HEK293 (cell line): ENCODE measurements around the gene MKNK2.

ENCODE experiments used
- BCL11B ChIP-seq: fragments of 450-650 bp; formaldehyde crosslinking; IDR thresholded peaks from 2 replicates; pipeline ENCODE4 v1.5.1; 2016; ENCODE audit warnings: low read depth, missing biosample characterization, missing genetic modification characterization
- IKZF3 ChIP-seq: fragments of 450-650 bp; IDR thresholded peaks from 2 replicates; pipeline ENCODE4 v1.5.0; 2018; ENCODE audit warnings: missing biosample characterization, mild to moderate bottlenecking, missing genetic modification characterization, moderate library complexity
- KLF17 ChIP-seq: fragments of 450-650 bp; formaldehyde crosslinking; IDR thresholded peaks from 2 replicates; pipeline ENCODE4 v1.5.1; 2016; ENCODE audit warnings: missing biosample characterization, missing genetic modification characterization
- REPIN1 ChIP-seq: fragments of 450-650 bp; formaldehyde crosslinking; IDR thresholded peaks from 2 replicates; pipeline ENCODE4 v1.5.1; 2017; ENCODE audit warnings: missing biosample characterization, missing genetic modification characterization, low read depth
- YY1 ChIP-seq: fragments of 450-650 bp; formaldehyde crosslinking; IDR thresholded peaks from 2 replicates; pipeline ENCODE4 v1.5.1; 2018; ENCODE audit warnings: missing biosample characterization, missing genetic modification characterization
- ZBTB1 ChIP-seq: fragments of 450-650 bp; formaldehyde crosslinking; IDR thresholded peaks from 2 replicates; pipeline ENCODE4 v1.5.1; 2016; ENCODE audit warnings: missing biosample characterization, missing genetic modification characterization
- ZBTB20 ChIP-seq: fragments of 450-650 bp; formaldehyde crosslinking; IDR thresholded peaks from 2 replicates; pipeline ENCODE4 v1.5.1; 2016; ENCODE audit warnings: missing biosample characterization, missing genetic modification characterization
- ZBTB26 ChIP-seq: fragments of 450-650 bp; formaldehyde crosslinking; optimal IDR thresholded peaks from 2 replicates; pipeline ENCODE3; 2016; ENCODE audit warnings: missing biosample characterization, mild to moderate bottlenecking, missing genetic modification characterization
- ZFHX2 ChIP-seq: fragments of 450-650 bp; formaldehyde crosslinking; conservative IDR thresholded peaks from 2 replicates; pipeline ENCODE4 v1.5.1; 2016; ENCODE audit warnings: missing biosample characterization, missing genetic modification characterization
- ZFP69B ChIP-seq: fragments of 450-650 bp; formaldehyde crosslinking; IDR thresholded peaks from 2 replicates; pipeline ENCODE4 v1.5.1; 2016; ENCODE audit warnings: missing biosample characterization, missing genetic modification characterization
- ZNF16 ChIP-seq: fragments of 450-650 bp; formaldehyde crosslinking; IDR thresholded peaks from 2 replicates; pipeline ENCODE4 v1.5.1; 2016; ENCODE audit warnings: low read depth, missing biosample characterization, missing genetic modification characterization
- ZNF2 ChIP-seq: fragments of 450-650 bp; formaldehyde crosslinking; IDR thresholded peaks from 2 replicates; pipeline ENCODE4 v1.5.1; 2016; ENCODE audit warnings: missing biosample characterization, missing genetic modification characterization
- ZNF302 ChIP-seq: fragments of 450-650 bp; formaldehyde crosslinking; IDR thresholded peaks from 2 replicates; pipeline ENCODE4 v1.5.1; 2016; ENCODE audit warnings: missing biosample characterization, missing genetic modification characterization, low read depth
- ZNF335 ChIP-seq: fragments of 450-650 bp; formaldehyde crosslinking; conservative IDR thresholded peaks from 2 replicates; pipeline ENCODE4 v1.5.1; 2016; ENCODE audit warnings: missing biosample characterization, missing genetic modification characterization
- ZNF391 ChIP-seq: fragments of 450-650 bp; formaldehyde crosslinking; IDR thresholded peaks from 2 replicates; pipeline ENCODE4 v1.5.1; 2016; ENCODE audit warnings: low read depth, missing biosample characterization, missing genetic modification characterization, borderline replicate concordance
- ZNF423 ChIP-seq: fragments of 450-650 bp; formaldehyde crosslinking; IDR thresholded peaks from 2 replicates; pipeline ENCODE4 v1.5.1; 2016; ENCODE audit warnings: missing biosample characterization, missing genetic modification characterization
- ZNF449 ChIP-seq: fragments of 450-650 bp; formaldehyde crosslinking; IDR thresholded peaks from 2 replicates; pipeline ENCODE4 v1.5.1; 2017; ENCODE audit warnings: missing biosample characterization, mild to moderate bottlenecking, missing genetic modification characterization, moderate library complexity
- ZNF521 ChIP-seq: fragments of 450-650 bp; formaldehyde crosslinking; IDR thresholded peaks from 2 replicates; pipeline ENCODE4 v1.5.1; 2017; ENCODE audit warnings: missing biosample characterization, mild to moderate bottlenecking, missing genetic modification characterization
- ZNF561 ChIP-seq: fragments of 450-650 bp; IDR thresholded peaks from 2 replicates; pipeline ENCODE4 v1.5.1; 2018; ENCODE audit warnings: missing biosample characterization, missing genetic modification characterization, borderline replicate concordance
- ZNF585B ChIP-seq: fragments of 450-650 bp; formaldehyde crosslinking; IDR thresholded peaks from 2 replicates; pipeline ENCODE4 v1.5.1; 2016; ENCODE audit warnings: missing biosample characterization, missing genetic modification characterization
- ZNF596 ChIP-seq: fragments of 450-650 bp; IDR thresholded peaks from 2 replicates; pipeline ENCODE4 v1.5.0; 2018; ENCODE audit warnings: missing biosample characterization, mild to moderate bottlenecking, missing genetic modification characterization, moderate library complexity
- ZNF610 ChIP-seq: fragments of 450-650 bp; formaldehyde crosslinking; IDR thresholded peaks from 2 replicates; pipeline ENCODE4 v1.5.1; 2016; ENCODE audit warnings: missing biosample characterization, missing genetic modification characterization, borderline replicate concordance
- ZNF654 ChIP-seq: fragments of 450-650 bp; formaldehyde crosslinking; IDR thresholded peaks from 2 replicates; pipeline ENCODE4 v1.5.1; 2016; ENCODE audit warnings: low read depth, missing biosample characterization, missing genetic modification characterization
- TF ChIP-seq, protein P1 (sequence below): fragments of 450-650 bp; formaldehyde crosslinking; IDR thresholded peaks from 2 replicates; pipeline ENCODE4 v1.5.0; 2017; ENCODE audit warnings: missing biosample characterization, missing genetic modification characterization, borderline replicate concordance
- TF ChIP-seq, protein P2 (sequence below): fragments of 450-650 bp; formaldehyde crosslinking; IDR thresholded peaks from 2 replicates; pipeline ENCODE4 v1.5.1; 2016; ENCODE audit warnings: missing biosample characterization, missing genetic modification characterization, borderline replicate concordance
- TF ChIP-seq, protein P3 (sequence below): fragments of 450-650 bp; formaldehyde crosslinking; IDR thresholded peaks from 2 replicates; pipeline ENCODE4 v1.5.1; 2016; ENCODE audit warnings: missing biosample characterization, missing genetic modification characterization
- TF ChIP-seq, protein P4 (sequence below): fragments of 450-650 bp; formaldehyde crosslinking; IDR thresholded peaks from 2 replicates; pipeline ENCODE4 v1.5.1; 2016; ENCODE audit warnings: missing biosample characterization, missing genetic modification characterization

The MKNK2 gene

DNA sequence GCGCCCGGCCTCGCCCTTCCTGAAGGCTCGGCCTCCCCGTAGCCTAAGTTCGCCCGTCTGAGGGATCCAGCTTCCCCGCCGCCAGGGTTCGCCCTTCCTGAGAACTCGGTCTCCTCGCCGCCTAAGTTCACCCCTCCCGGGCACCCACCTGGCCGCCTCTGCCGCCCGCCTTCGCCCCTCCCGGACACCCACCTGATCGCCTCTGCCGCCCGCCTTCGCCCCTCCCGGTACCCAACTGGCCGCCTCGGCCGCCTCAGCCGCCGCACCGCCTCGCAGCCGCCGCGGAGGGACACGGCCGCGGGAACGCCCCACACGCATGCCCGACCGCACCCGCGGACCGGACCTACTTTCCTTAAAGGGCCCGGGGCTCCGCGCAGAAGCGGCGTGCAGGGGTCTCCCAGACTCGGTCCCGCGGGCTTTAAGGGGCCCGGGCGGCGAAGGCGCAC is 45.0 kb upstream of the MKNK2 start, which contains the start of gene MOB3A (continued):
- TF ChIP-seq IKZF3 (tag by site-specific recombination) (no peak), REPIN1 (tag by site-specific recombination) (peak; percentile 27; the same call in 1 of the 2 replicates), ZNF335 (tag by site-specific recombination) (peak; percentile 89), ZBTB20 (peak; percentile 78), ZFHX2 (peak; percentile 98), ZBTB26 (tag by site-specific recombination) (peak; percentile 94), ZNF423 (tag by site-specific recombination) (no peak), ZNF561 (tag by site-specific recombination) (peak; percentile 96; the same call in 1 of the 2 replicates), ZNF449 (peak; percentile 67), ZNF302 (tag by site-specific recombination) (no peak), BCL11B (peak; percentile 70; the same call in 1 of the 2 replicates), ZNF585B (tag by site-specific recombination) (no peak), ZBTB1 (peak; percentile 85; the same call in 1 of the 2 replicates), ZNF2 (tag by site-specific recombination) (peak; percentile 69; the same call in 1 of the 2 replicates), ZNF610 (tag by site-specific recombination) (no peak; the same call in none of the 2 replicates), ZFP69B (tag by site-specific recombination) (peak; percentile 97), ZNF391 (tag by site-specific recombination) (peak; percentile 94), ZNF596 (tag by site-specific recombination) (0 out of 2 replicates have a peak, but pooled peaks have one; percentile 31), KLF17 (peak; percentile 87; the same call in 1 of the 2 replicates), YY1 (tag by site-specific recombination) (peak; percentile 56; the same call in 1 of the 2 replicates), ZNF521 (tag by site-specific recombination) (no peak), ZNF16 (tag by site-specific recombination) (no peak), ZNF654 (tag by site-specific recombination) (no peak)
- TF ChIP-seq, protein P1, sequence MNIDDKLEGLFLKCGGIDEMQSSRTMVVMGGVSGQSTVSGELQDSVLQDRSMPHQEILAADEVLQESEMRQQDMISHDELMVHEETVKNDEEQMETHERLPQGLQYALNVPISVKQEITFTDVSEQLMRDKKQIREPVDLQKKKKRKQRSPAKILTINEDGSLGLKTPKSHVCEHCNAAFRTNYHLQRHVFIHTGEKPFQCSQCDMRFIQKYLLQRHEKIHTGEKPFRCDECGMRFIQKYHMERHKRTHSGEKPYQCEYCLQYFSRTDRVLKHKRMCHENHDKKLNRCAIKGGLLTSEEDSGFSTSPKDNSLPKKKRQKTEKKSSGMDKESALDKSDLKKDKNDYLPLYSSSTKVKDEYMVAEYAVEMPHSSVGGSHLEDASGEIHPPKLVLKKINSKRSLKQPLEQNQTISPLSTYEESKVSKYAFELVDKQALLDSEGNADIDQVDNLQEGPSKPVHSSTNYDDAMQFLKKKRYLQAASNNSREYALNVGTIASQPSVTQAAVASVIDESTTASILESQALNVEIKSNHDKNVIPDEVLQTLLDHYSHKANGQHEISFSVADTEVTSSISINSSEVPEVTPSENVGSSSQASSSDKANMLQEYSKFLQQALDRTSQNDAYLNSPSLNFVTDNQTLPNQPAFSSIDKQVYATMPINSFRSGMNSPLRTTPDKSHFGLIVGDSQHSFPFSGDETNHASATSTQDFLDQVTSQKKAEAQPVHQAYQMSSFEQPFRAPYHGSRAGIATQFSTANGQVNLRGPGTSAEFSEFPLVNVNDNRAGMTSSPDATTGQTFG (tag by site-specific recombination), result peak; percentile 39; the same call in 1 of the 2 replicates
- TF ChIP-seq, protein P2, sequence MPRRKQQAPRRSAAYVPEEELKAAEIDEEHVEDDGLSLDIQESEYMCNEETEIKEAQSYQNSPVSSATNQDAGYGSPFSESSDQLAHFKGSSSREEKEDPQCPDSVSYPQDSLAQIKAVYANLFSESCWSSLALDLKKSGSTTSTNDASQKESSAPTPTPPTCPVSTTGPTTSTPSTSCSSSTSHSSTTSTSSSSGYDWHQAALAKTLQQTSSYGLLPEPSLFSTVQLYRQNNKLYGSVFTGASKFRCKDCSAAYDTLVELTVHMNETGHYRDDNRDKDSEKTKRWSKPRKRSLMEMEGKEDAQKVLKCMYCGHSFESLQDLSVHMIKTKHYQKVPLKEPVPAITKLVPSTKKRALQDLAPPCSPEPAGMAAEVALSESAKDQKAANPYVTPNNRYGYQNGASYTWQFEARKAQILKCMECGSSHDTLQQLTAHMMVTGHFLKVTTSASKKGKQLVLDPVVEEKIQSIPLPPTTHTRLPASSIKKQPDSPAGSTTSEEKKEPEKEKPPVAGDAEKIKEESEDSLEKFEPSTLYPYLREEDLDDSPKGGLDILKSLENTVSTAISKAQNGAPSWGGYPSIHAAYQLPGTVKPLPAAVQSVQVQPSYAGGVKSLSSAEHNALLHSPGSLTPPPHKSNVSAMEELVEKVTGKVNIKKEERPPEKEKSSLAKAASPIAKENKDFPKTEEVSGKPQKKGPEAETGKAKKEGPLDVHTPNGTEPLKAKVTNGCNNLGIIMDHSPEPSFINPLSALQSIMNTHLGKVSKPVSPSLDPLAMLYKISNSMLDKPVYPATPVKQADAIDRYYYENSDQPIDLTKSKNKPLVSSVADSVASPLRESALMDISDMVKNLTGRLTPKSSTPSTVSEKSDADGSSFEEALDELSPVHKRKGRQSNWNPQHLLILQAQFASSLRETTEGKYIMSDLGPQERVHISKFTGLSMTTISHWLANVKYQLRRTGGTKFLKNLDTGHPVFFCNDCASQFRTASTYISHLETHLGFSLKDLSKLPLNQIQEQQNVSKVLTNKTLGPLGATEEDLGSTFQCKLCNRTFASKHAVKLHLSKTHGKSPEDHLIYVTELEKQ (tag by site-specific recombination), result peak; percentile 45; the same call in 1 of the 2 replicates
- TF ChIP-seq, protein P3, sequence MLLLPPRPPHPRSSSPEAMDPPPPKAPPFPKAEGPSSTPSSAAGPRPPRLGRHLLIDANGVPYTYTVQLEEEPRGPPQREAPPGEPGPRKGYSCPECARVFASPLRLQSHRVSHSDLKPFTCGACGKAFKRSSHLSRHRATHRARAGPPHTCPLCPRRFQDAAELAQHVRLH (tag by site-specific recombination), result no peak
- TF ChIP-seq, protein P4, sequence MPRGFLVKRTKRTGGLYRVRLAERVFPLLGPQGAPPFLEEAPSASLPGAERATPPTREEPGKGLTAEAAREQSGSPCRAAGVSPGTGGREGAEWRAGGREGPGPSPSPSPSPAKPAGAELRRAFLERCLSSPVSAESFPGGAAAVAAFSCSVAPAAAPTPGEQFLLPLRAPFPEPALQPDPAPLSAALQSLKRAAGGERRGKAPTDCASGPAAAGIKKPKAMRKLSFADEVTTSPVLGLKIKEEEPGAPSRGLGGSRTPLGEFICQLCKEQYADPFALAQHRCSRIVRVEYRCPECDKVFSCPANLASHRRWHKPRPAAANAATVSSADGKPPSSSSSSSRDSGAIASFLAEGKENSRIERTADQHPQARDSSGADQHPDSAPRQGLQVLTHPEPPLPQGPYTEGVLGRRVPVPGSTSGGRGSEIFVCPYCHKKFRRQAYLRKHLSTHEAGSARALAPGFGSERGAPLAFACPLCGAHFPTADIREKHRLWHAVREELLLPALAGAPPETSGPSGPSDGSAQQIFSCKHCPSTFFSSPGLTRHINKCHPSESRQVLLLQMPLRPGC (tag by site-specific recombination), result 0 out of 2 replicates have a peak, but pooled peaks have one; percentile 34
